Endothelial cell (in vitro differentiated cells): ENCODE measurements around the gene B4GALNT1. TPM values are rescaled to one million over a fixed set of nuclear protein-coding genes. Genes with fewer than 3 reads are reported as not detected.

Experiments
- DNase-seq: peaks from one replicate; pipeline ENCODE4 v3.0.0; 2021; ENCODE audit warnings: low spot score
- H3K27ac Mint-ChIP-seq: one replicate; pipeline ENCODE4 v1.8.0; 2021; ENCODE audit warnings: mixed read lengths, inconsistent platforms; ENCODE audit not compliant: unreplicated experiment
- H3K27me3 Mint-ChIP-seq: one replicate; pipeline ENCODE4 v1.8.0; 2021; ENCODE audit warnings: mild to moderate bottlenecking, moderate library complexity, mixed read lengths, inconsistent platforms; ENCODE audit not compliant: unreplicated experiment
- H3K36me3 Mint-ChIP-seq: one replicate; pipeline ENCODE4 v1.8.0; 2021; ENCODE audit warnings: mild to moderate bottlenecking, low read depth, mixed read lengths, inconsistent platforms; ENCODE audit not compliant: unreplicated experiment
- H3K4me1 Mint-ChIP-seq: one replicate; pipeline ENCODE4 v1.8.0; 2021; ENCODE audit warnings: mild to moderate bottlenecking, mixed read lengths, inconsistent platforms; ENCODE audit not compliant: unreplicated experiment
- H3K4me3 Mint-ChIP-seq: one replicate; pipeline ENCODE4 v1.8.0; 2021; ENCODE audit warnings: mild to moderate bottlenecking, mixed read lengths, inconsistent platforms; ENCODE audit not compliant: unreplicated experiment
- H3K9me3 Mint-ChIP-seq: one replicate; pipeline ENCODE4 v1.8.0; 2021; ENCODE audit warnings: mixed read lengths, inconsistent platforms; ENCODE audit not compliant: unreplicated experiment
- total RNA-seq: library from RNA; stranded (reverse); fragmentation: NEBNext Ultra II Directional; extraction: Animal tissue kit (Norgen Biotek cat#: 25700); gene quantifications from one replicate; pipeline ENCODE4 v1.2.1, GENCODE V29; 2021; ENCODE audit not compliant: unreplicated experiment
- TF ChIP-seq, protein P1 (sequence below): fragments of 200-600 bp; sonication (generic); IDR thresholded peaks from one replicate; pipeline ENCODE4 v1.5.0; 2021; ENCODE audit warnings: antibody characterized with exemption; ENCODE audit not compliant: unreplicated experiment

B4GALNT1 gene
- total RNA-seq, 1 donor from 2014 or later, result 1.3 TPM

GRCh38 chr12:57585156-57585555 is 47.8 kb downstream of the B4GALNT1 start:
- Mint-ChIP-seq H3K36me3 (no peaks in the 10 kb centered on the region), H3K9me3 (no peaks in the 10 kb centered on the region), H3K4me1 (peaks cover 7% of the 10 kb centered on the region), H3K27ac (no peak overlapping the region), H3K27me3 (peaks cover 5% of the 10 kb centered on the region), H3K4me3 (no peak overlapping the region)
- no peak for DNase-seq
- TF ChIP-seq, protein P1, sequence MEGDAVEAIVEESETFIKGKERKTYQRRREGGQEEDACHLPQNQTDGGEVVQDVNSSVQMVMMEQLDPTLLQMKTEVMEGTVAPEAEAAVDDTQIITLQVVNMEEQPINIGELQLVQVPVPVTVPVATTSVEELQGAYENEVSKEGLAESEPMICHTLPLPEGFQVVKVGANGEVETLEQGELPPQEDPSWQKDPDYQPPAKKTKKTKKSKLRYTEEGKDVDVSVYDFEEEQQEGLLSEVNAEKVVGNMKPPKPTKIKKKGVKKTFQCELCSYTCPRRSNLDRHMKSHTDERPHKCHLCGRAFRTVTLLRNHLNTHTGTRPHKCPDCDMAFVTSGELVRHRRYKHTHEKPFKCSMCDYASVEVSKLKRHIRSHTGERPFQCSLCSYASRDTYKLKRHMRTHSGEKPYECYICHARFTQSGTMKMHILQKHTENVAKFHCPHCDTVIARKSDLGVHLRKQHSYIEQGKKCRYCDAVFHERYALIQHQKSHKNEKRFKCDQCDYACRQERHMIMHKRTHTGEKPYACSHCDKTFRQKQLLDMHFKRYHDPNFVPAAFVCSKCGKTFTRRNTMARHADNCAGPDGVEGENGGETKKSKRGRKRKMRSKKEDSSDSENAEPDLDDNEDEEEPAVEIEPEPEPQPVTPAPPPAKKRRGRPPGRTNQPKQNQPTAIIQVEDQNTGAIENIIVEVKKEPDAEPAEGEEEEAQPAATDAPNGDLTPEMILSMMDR, result no peak

DNA sequence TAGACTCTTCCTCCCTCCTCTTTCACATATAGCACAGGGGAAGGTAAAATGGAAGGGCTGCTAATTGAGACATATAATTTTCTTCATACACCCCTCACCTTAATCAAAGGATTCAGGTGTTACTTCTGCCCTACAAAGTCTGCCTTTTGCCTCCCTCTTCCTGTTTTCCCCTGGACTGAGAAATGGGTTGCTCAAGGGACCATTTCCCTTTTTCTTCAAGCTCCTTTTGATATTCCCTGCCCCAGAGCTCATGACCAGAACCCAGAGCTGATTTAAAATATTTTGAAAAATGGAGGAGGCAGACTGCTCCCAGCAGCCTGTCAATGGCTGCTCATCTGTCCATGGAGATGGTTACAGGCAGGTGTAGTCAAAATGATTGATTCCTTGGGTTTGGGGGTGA is 48.3 kb downstream of the B4GALNT1 start:
- Mint-ChIP-seq H3K9me3 (no peaks in the 10 kb centered on the region), H3K4me1 (peaks cover 7% of the 10 kb centered on the region), H3K36me3 (no peaks in the 10 kb centered on the region)

DNA sequence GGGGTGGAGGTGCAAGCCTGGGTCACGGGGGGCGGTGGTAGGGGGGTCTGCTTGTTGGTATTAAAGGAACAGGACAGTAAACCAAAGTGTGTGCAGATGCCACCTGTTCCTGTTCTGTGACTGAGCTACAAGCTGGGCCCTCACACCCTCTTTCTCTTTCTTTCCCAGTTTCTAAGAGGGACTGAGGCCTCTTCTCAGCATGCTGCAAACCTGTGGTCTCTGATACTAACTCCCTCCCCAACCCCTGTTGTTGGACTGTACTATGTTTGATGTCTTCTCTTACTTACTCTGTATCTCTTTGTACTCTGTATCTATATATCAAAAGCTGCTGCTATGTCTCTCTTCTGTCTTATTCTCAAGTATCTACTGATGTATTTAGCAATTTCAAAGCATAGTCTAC is 49.0 kb downstream of the B4GALNT1 start:
- TF ChIP-seq, protein P1, result no peak
- no peak for DNase-seq
- H3K27ac Mint-ChIP-seq, result no peak overlapping the region
- no peak overlapping the region for H3K4me3 Mint-ChIP-seq
- H3K27me3 Mint-ChIP-seq, result peaks cover 5% of the 10 kb centered on the region
- no peaks in the 10 kb centered on the region for H3K9me3 Mint-ChIP-seq
- no peaks in the 10 kb centered on the region for H3K36me3 Mint-ChIP-seq
- H3K4me1 Mint-ChIP-seq, result peaks cover 7% of the 10 kb centered on the region

More for the DNA sequence above, 48.3 kb downstream of the B4GALNT1 start:
- Mint-ChIP-seq H3K27ac (no peak overlapping the region), H3K4me3 (no peak overlapping the region), H3K27me3 (peaks cover 5% of the 10 kb centered on the region)
- no peak for DNase-seq
- TF ChIP-seq, protein P1, result no peak

DNA sequence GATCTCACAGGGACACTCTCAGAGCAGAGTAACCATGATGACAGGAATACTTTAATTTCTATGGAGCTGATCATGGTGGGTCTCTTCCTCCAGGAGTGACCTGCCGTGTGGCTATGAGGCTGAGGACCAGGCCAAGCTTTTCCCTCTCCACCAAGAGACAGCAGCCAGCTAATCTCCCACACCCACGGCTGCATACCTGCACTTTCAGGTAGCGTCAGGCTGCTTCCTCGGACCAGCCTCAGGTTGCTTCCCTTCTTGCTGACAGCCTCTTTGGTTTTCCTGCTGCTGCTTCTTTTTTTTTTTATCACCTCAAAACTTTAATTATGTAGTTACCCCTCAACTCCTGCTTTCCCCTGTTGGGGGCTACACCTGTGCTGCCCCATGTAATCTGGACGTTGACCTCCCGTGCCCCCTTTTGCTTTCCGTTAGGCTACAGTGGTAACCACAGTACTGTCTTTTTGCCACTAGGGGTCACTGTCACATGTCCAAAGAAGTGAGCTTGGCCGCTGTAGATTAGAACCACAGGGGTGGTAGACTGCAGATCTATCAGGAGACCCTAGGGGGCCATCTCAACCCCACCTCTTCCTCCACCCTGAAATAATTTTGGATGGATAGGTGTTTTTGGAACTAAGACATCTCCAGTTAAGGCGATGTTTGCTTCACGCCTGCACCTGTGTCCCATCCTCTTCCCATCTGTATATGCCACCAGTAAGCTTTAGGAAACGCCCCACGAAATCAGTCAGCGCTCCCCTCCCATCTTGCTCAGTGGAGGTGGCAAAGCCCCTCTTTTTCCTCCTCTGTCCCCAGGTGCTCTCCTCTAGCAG is 49.8 kb downstream of the B4GALNT1 start:
- Mint-ChIP-seq H3K4me3 (no peak overlapping the region), H3K27ac (no peak overlapping the region), H3K4me1 (peaks cover 7% of the 10 kb centered on the region)

DNA sequence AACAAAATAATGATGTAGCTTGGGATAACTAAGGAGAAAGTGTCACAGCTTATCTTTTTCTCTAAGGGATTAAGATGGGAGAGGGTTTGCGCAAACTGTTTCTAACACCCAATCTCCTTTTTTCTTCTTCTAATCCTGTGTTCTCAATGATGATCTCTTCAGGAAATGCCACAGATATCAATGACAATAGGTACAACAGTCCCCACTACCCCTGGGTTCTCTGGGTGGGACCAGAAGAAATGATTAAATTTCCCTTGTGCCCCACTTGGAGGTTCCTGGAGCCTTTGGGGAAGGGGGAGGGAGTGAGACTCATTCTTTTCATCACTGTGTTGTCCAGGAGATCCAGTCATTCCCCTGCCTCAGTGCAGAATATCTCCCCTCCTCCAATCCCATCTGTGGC is 50.6 kb downstream of the B4GALNT1 start:
- no peaks in the 10 kb centered on the region for H3K9me3 Mint-ChIP-seq
- no peak overlapping the region for H3K4me3 Mint-ChIP-seq
- H3K36me3 Mint-ChIP-seq, result no peaks in the 10 kb centered on the region
- no peak overlapping the region for H3K27ac Mint-ChIP-seq
- no peak for DNase-seq
- H3K27me3 Mint-ChIP-seq, result peaks cover 6% of the 10 kb centered on the region
- TF ChIP-seq, protein P1, result no peak
- H3K4me1 Mint-ChIP-seq, result peaks cover 7% of the 10 kb centered on the region

More for the DNA sequence above, 49.8 kb downstream of the B4GALNT1 start:
- TF ChIP-seq, protein P1, result peak; percentile 97
- Mint-ChIP-seq H3K9me3 (no peaks in the 10 kb centered on the region), H3K27me3 (peaks cover 6% of the 10 kb centered on the region), H3K36me3 (no peaks in the 10 kb centered on the region)
- DNase-seq, result peak; percentile 71
